Osteocyte (in vitro differentiated cells): ENCODE results near the gene DHX40. TPM values are rescaled to one million over a fixed set of nuclear protein-coding genes. Genes with fewer than 3 reads are reported as not detected.
"Not testable (repeated sequence)": the region's sequence is repeated elsewhere in the genome, so short reads cannot be mapped to it uniquely, and the experiment has no call there.

Experiments
- DNase-seq: peaks from one replicate; pipeline ENCODE4 v3.0.0; 2021; ENCODE audit warnings: mixed read lengths; ENCODE audit not compliant: unreplicated experiment; ENCODE audit errors: extremely low spot score
- H3K27ac Mint-ChIP-seq: one replicate; pipeline ENCODE4 v1.8.0; 2021; ENCODE audit warnings: mild to moderate bottlenecking, mixed read lengths; ENCODE audit not compliant: unreplicated experiment
- H3K27me3 Mint-ChIP-seq: one replicate; pipeline ENCODE4 v1.8.0; 2021; ENCODE audit warnings: mixed read lengths; ENCODE audit not compliant: unreplicated experiment
- H3K36me3 Mint-ChIP-seq: one replicate; pipeline ENCODE4 v1.8.0; 2021; ENCODE audit warnings: mixed read lengths; ENCODE audit not compliant: unreplicated experiment
- H3K4me1 Mint-ChIP-seq: one replicate; pipeline ENCODE4 v1.8.0; 2021; ENCODE audit warnings: mixed read lengths; ENCODE audit not compliant: unreplicated experiment
- H3K4me3 Mint-ChIP-seq: one replicate; pipeline ENCODE4 v1.8.0; 2021; ENCODE audit warnings: mild to moderate bottlenecking, moderate library complexity, mixed read lengths; ENCODE audit not compliant: unreplicated experiment
- H3K9me3 Mint-ChIP-seq: one replicate; pipeline ENCODE4 v1.8.0; 2021; ENCODE audit warnings: mixed read lengths; ENCODE audit not compliant: unreplicated experiment
- total RNA-seq: library from RNA; stranded (reverse); gene quantifications from 2 replicates; pipeline ENCODE4 v1.2.1, GENCODE V29; 2021
- TF ChIP-seq, protein P1 (sequence below): fragments of 200-600 bp; sonication (generic); IDR thresholded peaks from 2 replicates; pipeline ENCODE4 v1.5.0; 2021; ENCODE audit warnings: antibody characterized with exemption, mild to moderate bottlenecking, moderate library complexity

Gene DHX40
- total RNA-seq, 1 donor from 2014 or later = 42.3 TPM

GRCh38 chr17:59542960-59543635, 22.3 kb upstream of the DHX40 start:
- no peak overlapping the region for H3K27ac Mint-ChIP-seq
- TF ChIP-seq, protein P1, sequence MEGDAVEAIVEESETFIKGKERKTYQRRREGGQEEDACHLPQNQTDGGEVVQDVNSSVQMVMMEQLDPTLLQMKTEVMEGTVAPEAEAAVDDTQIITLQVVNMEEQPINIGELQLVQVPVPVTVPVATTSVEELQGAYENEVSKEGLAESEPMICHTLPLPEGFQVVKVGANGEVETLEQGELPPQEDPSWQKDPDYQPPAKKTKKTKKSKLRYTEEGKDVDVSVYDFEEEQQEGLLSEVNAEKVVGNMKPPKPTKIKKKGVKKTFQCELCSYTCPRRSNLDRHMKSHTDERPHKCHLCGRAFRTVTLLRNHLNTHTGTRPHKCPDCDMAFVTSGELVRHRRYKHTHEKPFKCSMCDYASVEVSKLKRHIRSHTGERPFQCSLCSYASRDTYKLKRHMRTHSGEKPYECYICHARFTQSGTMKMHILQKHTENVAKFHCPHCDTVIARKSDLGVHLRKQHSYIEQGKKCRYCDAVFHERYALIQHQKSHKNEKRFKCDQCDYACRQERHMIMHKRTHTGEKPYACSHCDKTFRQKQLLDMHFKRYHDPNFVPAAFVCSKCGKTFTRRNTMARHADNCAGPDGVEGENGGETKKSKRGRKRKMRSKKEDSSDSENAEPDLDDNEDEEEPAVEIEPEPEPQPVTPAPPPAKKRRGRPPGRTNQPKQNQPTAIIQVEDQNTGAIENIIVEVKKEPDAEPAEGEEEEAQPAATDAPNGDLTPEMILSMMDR = no peak
- H3K36me3 Mint-ChIP-seq = no peaks in the 10 kb centered on the region
- no peak for DNase-seq
- H3K27me3 Mint-ChIP-seq = peaks cover 52% of the 10 kb centered on the region
- no peak overlapping the region for H3K4me3 Mint-ChIP-seq
- H3K4me1 Mint-ChIP-seq = no peaks in the 10 kb centered on the region
- H3K9me3 Mint-ChIP-seq = no peaks in the 10 kb centered on the region

DNA sequence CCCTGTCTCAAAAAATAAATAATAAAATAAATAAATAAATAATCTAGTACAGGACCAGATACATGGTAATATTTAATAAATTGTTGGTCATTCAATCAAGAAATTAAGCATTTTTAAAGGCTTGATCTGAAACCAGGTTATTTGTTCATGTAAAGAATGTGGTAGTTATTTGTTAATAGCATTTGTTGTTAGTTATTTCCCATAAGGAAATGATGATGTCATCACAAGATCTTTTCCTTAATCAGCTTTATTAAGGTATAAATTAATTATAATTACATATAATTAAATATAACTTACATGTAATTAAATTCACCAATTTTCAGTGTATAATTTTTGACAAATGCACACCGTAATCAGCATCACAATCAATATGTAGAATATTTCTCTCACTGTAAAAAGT, 19.5 kb upstream of the DHX40 start:
- peaks cover 44% of the 10 kb centered on the region for H3K27me3 Mint-ChIP-seq
- TF ChIP-seq, protein P1 = no peak
- H3K9me3 Mint-ChIP-seq = no peaks in the 10 kb centered on the region
- DNase-seq = no peak
- H3K27ac Mint-ChIP-seq = no peak overlapping the region
- no peaks in the 10 kb centered on the region for H3K4me1 Mint-ChIP-seq
- no peak overlapping the region for H3K4me3 Mint-ChIP-seq
- H3K36me3 Mint-ChIP-seq = no peaks in the 10 kb centered on the region

- H3K27me3 Mint-ChIP-seq = peaks cover 33% of the 10 kb centered on the region
- no peak for DNase-seq
- no peak overlapping the region for H3K4me3 Mint-ChIP-seq
- no peak overlapping the region for H3K27ac Mint-ChIP-seq
- H3K4me1 Mint-ChIP-seq = no peaks in the 10 kb centered on the region
- no peaks in the 10 kb centered on the region for H3K36me3 Mint-ChIP-seq
- H3K9me3 Mint-ChIP-seq = no peaks in the 10 kb centered on the region
- TF ChIP-seq, protein P1 = no peak
Measured at GRCh38 chr17:59547131-59547915, 18.1 kb upstream of the DHX40 start.

DNA sequence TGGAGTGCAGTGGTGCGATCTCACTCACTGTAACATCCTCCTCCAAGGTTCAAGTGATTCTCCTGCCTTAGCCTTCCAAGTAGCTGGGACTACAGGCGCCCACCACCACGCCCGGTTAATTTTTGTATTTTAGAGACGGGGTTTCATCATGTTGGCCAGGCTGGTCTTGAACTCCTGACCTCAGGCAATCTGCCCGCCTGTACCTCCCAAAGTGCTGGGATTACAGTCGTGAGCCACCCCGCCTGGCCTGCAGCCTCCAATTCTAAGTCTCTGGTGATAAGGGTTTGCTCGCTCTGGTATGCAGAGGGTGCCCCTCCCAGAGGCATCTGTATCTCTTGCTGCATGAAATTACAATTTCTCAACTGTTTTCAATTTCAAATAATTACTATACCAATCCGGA, 16.4 kb upstream of the DHX40 start:
- DNase-seq, H3K27ac Mint-ChIP-seq, H3K4me1 Mint-ChIP-seq: not testable (repeated sequence)

GRCh38 chr17:59550703-59551102, 14.7 kb upstream of the DHX40 start:
- Mint-ChIP-seq H3K27me3 (peaks cover 37% of the 10 kb centered on the region), H3K9me3 (no peaks in the 10 kb centered on the region)
- DNase-seq = no peak

More for the DNA sequence above, 16.4 kb upstream of the DHX40 start:
- H3K36me3 Mint-ChIP-seq, H3K9me3 Mint-ChIP-seq, H3K4me3 Mint-ChIP-seq: not testable (repeated sequence)
- H3K27me3 Mint-ChIP-seq = peaks cover 24% of the 10 kb centered on the region

More at GRCh38 chr17:59550703-59551102, 14.7 kb upstream of the DHX40 start:
- H3K36me3 Mint-ChIP-seq = no peaks in the 10 kb centered on the region
- no peak overlapping the region for H3K4me3 Mint-ChIP-seq
- TF ChIP-seq, protein P1 = no peak
- no peaks in the 10 kb centered on the region for H3K4me1 Mint-ChIP-seq
- no peak overlapping the region for H3K27ac Mint-ChIP-seq
